Measurements from ENCODE around the gene CTXN1. TPM values are rescaled to one million over a fixed set of nuclear protein-coding genes. Genes with fewer than 3 reads are reported as not detected.
A peak's percentile ranks its signal among the peaks of the same experiment; 100 is the strongest.
"Not testable (repeated sequence)": the region's sequence is repeated elsewhere in the genome, so short reads cannot be mapped to it uniquely, and the experiment has no call there.

Gene CTXN1
- total RNA-seq, 1 donor from 2014 or later = 57.8 TPM

- H3K9me3 Mint-ChIP-seq = no peaks in the 10 kb centered on the region
- no peak overlapping the region for H3K27ac Mint-ChIP-seq
- TF ChIP-seq, protein P1, sequence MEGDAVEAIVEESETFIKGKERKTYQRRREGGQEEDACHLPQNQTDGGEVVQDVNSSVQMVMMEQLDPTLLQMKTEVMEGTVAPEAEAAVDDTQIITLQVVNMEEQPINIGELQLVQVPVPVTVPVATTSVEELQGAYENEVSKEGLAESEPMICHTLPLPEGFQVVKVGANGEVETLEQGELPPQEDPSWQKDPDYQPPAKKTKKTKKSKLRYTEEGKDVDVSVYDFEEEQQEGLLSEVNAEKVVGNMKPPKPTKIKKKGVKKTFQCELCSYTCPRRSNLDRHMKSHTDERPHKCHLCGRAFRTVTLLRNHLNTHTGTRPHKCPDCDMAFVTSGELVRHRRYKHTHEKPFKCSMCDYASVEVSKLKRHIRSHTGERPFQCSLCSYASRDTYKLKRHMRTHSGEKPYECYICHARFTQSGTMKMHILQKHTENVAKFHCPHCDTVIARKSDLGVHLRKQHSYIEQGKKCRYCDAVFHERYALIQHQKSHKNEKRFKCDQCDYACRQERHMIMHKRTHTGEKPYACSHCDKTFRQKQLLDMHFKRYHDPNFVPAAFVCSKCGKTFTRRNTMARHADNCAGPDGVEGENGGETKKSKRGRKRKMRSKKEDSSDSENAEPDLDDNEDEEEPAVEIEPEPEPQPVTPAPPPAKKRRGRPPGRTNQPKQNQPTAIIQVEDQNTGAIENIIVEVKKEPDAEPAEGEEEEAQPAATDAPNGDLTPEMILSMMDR (conservative IDR thresholded peaks at IDR 0.05) = peak; percentile 52
- no peak overlapping the region for H3K4me3 Mint-ChIP-seq
- peaks cover 8% of the 10 kb centered on the region for H3K4me1 Mint-ChIP-seq (ENCODE audit: unreplicated experiment)
- H3K27me3 Mint-ChIP-seq = no peaks in the 10 kb centered on the region
- H3K36me3 Mint-ChIP-seq = peaks cover 2% of the 10 kb centered on the region
- DNase-seq (ENCODE audit: extremely low spot score, unreplicated experiment) = no peak
Observed at GRCh38 chr19:7933411-7933810, 7.5 kb upstream of the CTXN1 start.

DNA sequence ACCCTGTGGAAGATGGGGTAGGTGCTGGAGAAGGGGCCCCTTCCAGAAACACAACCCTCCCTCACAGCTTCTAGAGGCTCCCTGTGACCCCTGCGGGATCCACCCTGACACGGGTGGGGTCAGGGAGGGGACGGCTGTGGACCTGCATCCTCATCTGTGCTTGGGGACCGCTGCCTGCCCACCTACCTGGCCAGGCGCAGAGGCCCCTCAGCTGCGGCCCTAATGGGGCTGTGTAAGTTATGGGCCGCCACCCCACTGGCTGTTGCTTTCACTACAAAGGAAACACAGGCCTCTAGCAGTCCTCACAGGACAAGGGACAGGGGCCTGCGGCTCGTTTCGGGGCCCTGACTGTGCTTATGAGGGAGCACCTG lies 7.0 kb upstream of the CTXN1 start:
- Mint-ChIP-seq H3K27ac (no peak overlapping the region), H3K9me3 (no peaks in the 10 kb centered on the region), H3K4me1 (ENCODE audit: unreplicated experiment) (peaks cover 12% of the 10 kb centered on the region), H3K4me3 (no peak overlapping the region), H3K36me3 (peaks cover 4% of the 10 kb centered on the region), H3K27me3 (no peaks in the 10 kb centered on the region)
- TF ChIP-seq, protein P1 (conservative IDR thresholded peaks at IDR 0.05) = no peak
- DNase-seq (ENCODE audit: extremely low spot score, unreplicated experiment) = no peak

DNA sequence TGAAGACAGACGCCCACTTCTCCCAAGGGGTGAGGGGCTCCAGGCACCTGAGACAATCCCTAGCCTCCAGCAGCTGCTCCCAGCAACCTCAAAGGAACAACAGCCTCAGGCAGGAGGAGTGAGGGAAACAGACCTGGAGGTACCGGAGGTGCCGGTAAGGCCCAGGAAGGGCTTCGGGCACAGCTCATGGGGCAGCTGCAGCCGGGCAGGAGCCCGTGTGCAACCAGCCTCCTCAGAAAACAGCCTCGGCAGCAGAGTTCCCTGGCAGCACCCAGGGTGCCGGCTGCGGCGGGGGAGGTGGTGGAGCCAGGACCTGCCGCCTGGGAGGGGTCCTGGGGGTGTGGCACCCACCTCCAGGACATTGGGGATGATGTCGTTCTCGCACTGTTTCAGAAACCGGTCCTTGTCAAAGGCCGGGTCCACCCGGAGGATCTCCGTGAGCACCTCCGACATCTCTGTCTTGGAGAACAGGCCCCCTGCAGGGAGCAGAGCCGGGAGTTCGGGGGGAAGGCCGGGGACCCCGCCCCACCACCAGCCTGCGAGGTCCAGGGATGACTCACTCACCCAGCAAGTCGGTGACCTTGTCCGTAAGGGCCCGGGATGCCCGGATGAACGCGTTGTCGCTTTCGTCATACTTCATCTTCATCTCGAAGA lies 6.5 kb upstream of the CTXN1 start:
- Mint-ChIP-seq H3K36me3 (peaks cover 4% of the 10 kb centered on the region), H3K27ac (no peak overlapping the region), H3K27me3 (no peaks in the 10 kb centered on the region), H3K4me3 (no peak overlapping the region), H3K4me1 (ENCODE audit: unreplicated experiment) (peaks cover 12% of the 10 kb centered on the region), H3K9me3 (no peaks in the 10 kb centered on the region)
- DNase-seq (ENCODE audit: extremely low spot score, unreplicated experiment) = no peak
- TF ChIP-seq, protein P1 (conservative IDR thresholded peaks at IDR 0.05) = no peak

DNA sequence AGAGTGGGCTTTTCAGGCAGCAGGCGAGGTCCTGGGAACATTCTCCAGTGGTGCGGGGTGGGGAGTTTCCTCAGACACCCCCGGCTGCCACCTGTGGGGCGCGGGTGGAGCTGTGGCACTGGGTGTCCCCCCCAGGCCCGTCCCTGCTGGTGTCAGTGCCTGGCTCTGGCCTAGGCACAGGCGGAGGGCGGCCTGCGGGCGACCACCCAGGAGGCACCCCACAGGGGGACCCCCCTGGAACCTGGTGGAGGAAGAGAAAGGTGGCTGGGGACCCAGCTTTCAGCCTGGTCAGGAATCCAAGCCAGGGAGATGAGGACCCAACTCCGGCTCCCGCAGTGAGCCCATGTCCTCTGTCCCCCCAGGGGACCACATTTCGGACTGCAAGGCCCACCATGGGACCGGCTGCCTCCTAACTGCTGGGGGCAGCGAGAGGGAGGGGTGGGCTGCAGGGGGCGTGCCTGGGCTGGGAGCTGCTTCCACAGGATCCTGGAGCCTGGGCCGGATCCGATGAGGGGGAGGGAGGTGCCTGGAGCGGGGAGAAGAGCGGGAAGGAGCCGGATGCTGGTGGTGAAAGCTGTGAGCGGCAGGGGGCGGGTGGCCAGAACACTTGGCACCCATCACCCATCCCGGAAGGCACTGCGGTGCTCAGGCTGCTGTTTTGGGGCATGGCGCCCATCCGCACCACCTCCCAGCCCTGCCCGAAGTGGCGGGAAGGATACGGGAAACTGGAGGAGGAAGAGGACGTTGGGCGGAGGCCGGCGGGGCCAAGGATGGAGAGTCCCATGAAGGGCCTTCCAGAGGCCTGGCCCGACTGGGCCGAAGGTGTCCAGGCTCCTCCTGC lies 5.5 kb upstream of the CTXN1 start:
- Mint-ChIP-seq H3K27ac (no peak overlapping the region), H3K4me1 (ENCODE audit: unreplicated experiment) (peaks cover 14% of the 10 kb centered on the region), H3K36me3 (peaks cover 4% of the 10 kb centered on the region), H3K4me3 (no peak overlapping the region), H3K9me3 (no peaks in the 10 kb centered on the region), H3K27me3 (no peaks in the 10 kb centered on the region)
- TF ChIP-seq, protein P1 (conservative IDR thresholded peaks at IDR 0.05) = no peak
- no peak for DNase-seq (ENCODE audit: extremely low spot score, unreplicated experiment)

GRCh38 chr19:7930765-7931164 lies 4.8 kb upstream of the CTXN1 start:
- Mint-ChIP-seq H3K27me3 (no peaks in the 10 kb centered on the region), H3K36me3 (peaks cover 4% of the 10 kb centered on the region), H3K9me3 (no peaks in the 10 kb centered on the region), H3K4me1 (ENCODE audit: unreplicated experiment) (peaks cover 16% of the 10 kb centered on the region), H3K27ac (no peak overlapping the region), H3K4me3 (no peak overlapping the region)
- TF ChIP-seq, protein P1 (conservative IDR thresholded peaks at IDR 0.05) = no peak
- no peak for DNase-seq (ENCODE audit: extremely low spot score, unreplicated experiment)

- not testable (repeated sequence) for H3K36me3 Mint-ChIP-seq; H3K9me3 Mint-ChIP-seq; H3K4me3 Mint-ChIP-seq; H3K27me3 Mint-ChIP-seq; DNase-seq (ENCODE audit: extremely low spot score, unreplicated experiment); H3K27ac Mint-ChIP-seq
- peaks cover 16% of the 10 kb centered on the region for H3K4me1 Mint-ChIP-seq (ENCODE audit: unreplicated experiment)
Observed at GRCh38 chr19:7930030-7930429, 4.1 kb upstream of the CTXN1 start.

Data from type B pancreatic cell (in vitro differentiated cells).